HL-60 (cell line): ENCODE measurements around the gene CAV3.

Experiments used
- DNase-seq, 2 experiments: peaks; one replicate each; pipeline ENCODE4 v3.0.0-alpha.2; 2010 to 2020; ENCODE audit warnings: low read depth in 1 of 2, low spot score in 1 of 2
- H3K27ac ChIP-seq: fragments of 250-450 bp; sonication (Bioruptor Pico); replicated peaks from 2 replicates; pipeline ENCODE4 v1.5.1; 2020; ENCODE audit warnings: mild to moderate bottlenecking, moderate library complexity
- H3K27me3 ChIP-seq: fragments of 250-450 bp; sonication (Bioruptor Pico); 2 replicates; pipeline ENCODE4 v1.5.1; 2021; ENCODE audit warnings: mild to moderate bottlenecking, moderate library complexity; ENCODE audit not compliant: insufficient read depth, poor library complexity, severe bottlenecking
- H3K4me3 ChIP-seq: replicated peaks from 2 replicates; pipeline ENCODE4 v1.5.1; 2011; ENCODE audit warnings: mild to moderate bottlenecking, control low read depth, low read length; ENCODE audit not compliant: insufficient read depth
- CTCF ChIP-seq: IDR thresholded peaks from one replicate; pipeline ENCODE4 v1.5.1; 2011; ENCODE audit warnings: low read length, control low read depth, inconsistent platforms; ENCODE audit not compliant: insufficient read depth
- GABPA ChIP-seq: IDR thresholded peaks from 2 replicates; pipeline ENCODE4 v1.6.1; 2012; ENCODE audit warnings: low read depth
- POLR2AphosphoS5 ChIP-seq: IDR thresholded peaks from 2 replicates; pipeline ENCODE4 v1.6.1; 2012; ENCODE audit warnings: low read depth
- REST ChIP-seq: IDR thresholded peaks from 2 replicates; pipeline ENCODE4 v1.6.1; 2012; ENCODE audit warnings: low read depth; ENCODE audit not compliant: insufficient replicate concordance
- SPI1 ChIP-seq: IDR thresholded peaks from 2 replicates; pipeline ENCODE4 v1.6.1; 2012; ENCODE audit warnings: low read depth, mild to moderate bottlenecking, borderline replicate concordance

CAV3 gene

GRCh38 chr3:8739757-8740504 lies 6.3 kb downstream of the CAV3 start:
- Histone ChIP-seq H3K4me3 (no peak overlapping the region), H3K27ac (no peak overlapping the region), H3K27me3 (no peaks in the 10 kb centered on the region)
- TF ChIP-seq GABPA (no peak), REST (no peak), POLR2AphosphoS5 (no peak), SPI1 (no peak), CTCF (no peak)
- DNase-seq, result no peak

GRCh38 chr3:8741581-8742261 lies 8.1 kb downstream of the CAV3 start:
- Histone ChIP-seq H3K4me3 (no peak overlapping the region), H3K27ac (no peak overlapping the region), H3K27me3 (no peaks in the 10 kb centered on the region)
- no peak for DNase-seq
- TF ChIP-seq GABPA, result no peak
- no peak for TF ChIP-seq REST
- no peak for TF ChIP-seq SPI1
- no peak for TF ChIP-seq POLR2AphosphoS5
- TF ChIP-seq CTCF, result no peak

GRCh38 chr3:8743021-8743601 lies 9.5 kb downstream of the CAV3 start:
- DNase-seq, result no peak
- H3K4me3 ChIP-seq, result no peak overlapping the region
- no peak overlapping the region for H3K27ac ChIP-seq
- no peaks in the 10 kb centered on the region for H3K27me3 ChIP-seq
- TF ChIP-seq POLR2AphosphoS5, result no peak
- TF ChIP-seq CTCF, result no peak
- TF ChIP-seq GABPA, result no peak
- TF ChIP-seq REST, result no peak
- no peak for TF ChIP-seq SPI1
